B cell (primary cell): ENCODE results near the gene XPC. TPM values are rescaled to one million over a fixed set of nuclear protein-coding genes. Genes with fewer than 3 reads are reported as not detected.

Source experiments
- ATAC-seq: fragments of 200-7000 bp; cut with Tn5 transposase; one replicate; pipeline ENCODE4 v1.10.0; 2021; ENCODE audit warnings: low read depth, mild to moderate bottlenecking, moderate number of reproducible peaks, moderate library complexity
- CTCF ChIA-PET: fragments of 350-600 bp; sonication (Branson Sonifier 250); formaldehyde crosslinking; loops from one replicate; lab custom pipeline; 2021; ENCODE audit warnings: antibody characterized with exemption, inconsistent platforms; lab: Charles Lee
- POLR2A ChIA-PET: fragments of 350-600 bp; sonication (Branson Sonifier 250); formaldehyde crosslinking; loops from one replicate; lab custom pipeline; 2021; ENCODE audit warnings: antibody characterized with exemption; lab: Charles Lee
- DNase-seq: peaks from one replicate; pipeline ENCODE4 v3.0.0; 2013
- H2AFZ ChIP-seq: 2 replicates; pipeline ENCODE4 v1.6.1; 2012; ENCODE audit warnings: mild to moderate bottlenecking, low read depth, low read length; ENCODE audit not compliant: insufficient read depth, poor library complexity, severe bottlenecking
- H3K27ac ChIP-seq, 2 donors: 1 replicate in 1 of 2; 2 replicates in 1 of 2; pipeline ENCODE4 v1.5.1; 2012 to 2013; ENCODE audit warnings: low read length in 2 of 2, mild to moderate bottlenecking in 2 of 2, moderate library complexity in 1 of 2
- H3K27me3 ChIP-seq, 4 experiments: fragments of 200-600 bp in 1 of 4; sonication (generic) in 1 of 4; replicated peaks in 1 of 4; 1 replicate in 2 of 4; 2 replicates in 2 of 4; pipeline versions ENCODE4 v1.6.1 to v1.7.0; 2013 to 2016; ENCODE audit warnings: low read length in 3 of 4, mild to moderate bottlenecking in 2 of 4, mixed read lengths in 1 of 4, moderate library complexity in 1 of 4; ENCODE audit not compliant: insufficient read depth in 4 of 4, control insufficient read depth in 3 of 4; ENCODE audit errors: control extremely low read depth in 1 of 4
- H3K36me3 ChIP-seq, 2 experiments: replicated peaks in 1 of 2; 1 replicate in 1 of 2; 2 replicates in 1 of 2; pipeline versions ENCODE4 v1.6.1 to v1.7.1; 2013; ENCODE audit warnings: low read length in 1 of 2; ENCODE audit not compliant: insufficient read depth in 2 of 2, control insufficient read depth in 1 of 2; ENCODE audit errors: control extremely low read depth in 1 of 2, extremely low read depth in 1 of 2
- H3K4me1 ChIP-seq, 2 donors: fragments of 200-600 bp in 1 of 2; sonication (generic) in 1 of 2; 1 replicate in 1 of 2; 2 replicates in 1 of 2; pipeline versions ENCODE4 v1.5.1 to v1.6.1; 2013 to 2017; ENCODE audit warnings: low read length in 2 of 2; ENCODE audit not compliant: control insufficient read depth in 2 of 2, insufficient read depth in 2 of 2
- H3K4me2 ChIP-seq: replicated peaks from 2 replicates; pipeline ENCODE3; 2012; ENCODE audit warnings: mild to moderate bottlenecking, low read depth, low read length; ENCODE audit not compliant: poor library complexity, severe bottlenecking
- H3K4me3 ChIP-seq, 5 experiments: fragments of 200-600 bp in 1 of 5; sonication (generic) in 1 of 5; 1 replicate in 3 of 5; 2 replicates in 2 of 5; pipeline versions ENCODE4 v1.5.1 to v1.7.0; 2011 to 2016; ENCODE audit warnings: low read length in 4 of 5, mild to moderate bottlenecking in 4 of 5, low read depth in 2 of 5, control low read depth in 1 of 5, moderate library complexity in 1 of 5; ENCODE audit not compliant: insufficient read depth in 1 of 5; ENCODE audit errors: control extremely low read depth in 1 of 5, extremely low read depth in 1 of 5
- H3K79me2 ChIP-seq: fragments of 200-600 bp; sonication (generic); one replicate; pipeline ENCODE4 v1.6.0; 2016; ENCODE audit warnings: low read length; ENCODE audit not compliant: control insufficient read depth, insufficient read depth
- H3K9ac ChIP-seq: fragments of 200-600 bp; sonication (generic); 2 replicates; pipeline ENCODE4 v1.6.1; 2017; ENCODE audit warnings: mild to moderate bottlenecking, low read length, moderate library complexity
- H3K9me3 ChIP-seq, 3 donors: one replicate each; pipeline versions ENCODE4 v1.6.1 to v1.7.1; 2013; ENCODE audit warnings: low read length in 2 of 3; ENCODE audit not compliant: control insufficient read depth in 2 of 3, insufficient read depth in 1 of 3; ENCODE audit errors: control extremely low read depth in 1 of 3
- H4K20me1 ChIP-seq: 2 replicates; pipeline ENCODE4 v1.6.0; 2012; ENCODE audit warnings: mild to moderate bottlenecking, low read length; ENCODE audit not compliant: insufficient read depth, control insufficient read depth, poor library complexity, severe bottlenecking
- H3K27ac Mint-ChIP-seq: one replicate; pipeline ENCODE4 v1.8.0; 2021; ENCODE audit warnings: mixed read lengths
- H3K27me3 Mint-ChIP-seq: one replicate; pipeline ENCODE4 v1.8.0; 2021; ENCODE audit warnings: mixed read lengths
- H3K4me1 Mint-ChIP-seq: one replicate; pipeline ENCODE4 v1.8.0; 2021; ENCODE audit warnings: mixed read lengths
- H3K4me3 Mint-ChIP-seq: one replicate; pipeline ENCODE4 v1.8.0; 2021; ENCODE audit warnings: mixed read lengths
- H3K9me3 Mint-ChIP-seq: one replicate; pipeline ENCODE4 v1.8.0; 2022; ENCODE audit warnings: mixed read lengths; ENCODE audit not compliant: insufficient read depth
- CTCF ChIP-seq: fragments of 200-600 bp; IDR thresholded peaks from one replicate; pipeline ENCODE4 v1.8.0; 2022; ENCODE audit warnings: antibody characterized with exemption, mild to moderate bottlenecking
- EZH2 ChIP-seq: IDR thresholded peaks from 2 replicates; pipeline ENCODE4 v1.6.1; 2012; ENCODE audit warnings: borderline replicate concordance, low read depth, mild to moderate bottlenecking, moderate library complexity, low read length; ENCODE audit not compliant: insufficient read depth, poor library complexity, severe bottlenecking
- WGBS: methylation state at CpG from one replicate; pipeline ENCODE4 v1.1.5; 2013; ENCODE audit warnings: missing lambda C conversion rate; ENCODE audit not compliant: insufficient coverage; 5-methylcytosine and 5-hydroxymethylcytosine counted together
- intact Hi-C: fragments of 100-400 bp; cut with micrococcal nuclease; formaldehyde crosslinking; loops from one replicate; pipeline ENCODE4 v1.10.0; 2022
- polyA plus RNA-seq: library from polyadenylated mRNA; depleted of rRNA; stranded (reverse); fragments of >200 nt; gene quantifications from 2 replicates; pipeline ENCODE4 v1.2.3, GENCODE V29; 2012
- total RNA-seq, 2 donors: library from RNA; stranded (reverse); fragments of 120-200 nt in 1 of 2; gene quantifications; 1 replicate in 1 of 2; 2 replicates in 1 of 2; pipeline versions ENCODE4 v1.2.3 to v1.2.4, GENCODE V29; 2013 to 2022

Gene XPC
- total and polyA plus RNA-seq, 2 donors (not counting 1 experiment from before 2014, with no cell fraction given) = 22.5 to 67.6 TPM

- H2AFZ ChIP-seq = no peak overlapping the region
- DNase-seq = no peak
- TF ChIP-seq EZH2 = no peak
- no peak for TF ChIP-seq CTCF
- 98% methylated on average over 6 of the region's 9 CpGs for WGBS
- no peak overlapping the region for H3K4me2 ChIP-seq
- no peak overlapping the region for H3K4me3 ChIP-seq
- ChIA-PET POLR2A (no interaction called here), CTCF (interaction anchor here (1.4 kb wide), 1 partner anchor 8 kb away, joined by 3 read pairs; no protein-coding TSS in a partner anchor)
- Mint-ChIP-seq H3K27me3 (no peaks in the 10 kb centered on the region), H3K9me3 (no peaks in the 10 kb centered on the region), H3K4me3 (no peak overlapping the region), H3K4me1 (peaks cover 3% of the 10 kb centered on the region), H3K27ac (peak overlapping the region; percentile 24)
- no peaks in the 10 kb centered on the region for H3K9me3 ChIP-seq
- no peaks in the 10 kb centered on the region for H3K79me2 ChIP-seq
- peaks cover 1 to 57% of the 10 kb centered on the region in 2 experiments for H3K36me3 ChIP-seq
- ATAC-seq = no peak
- no peak overlapping the region for H3K9ac ChIP-seq
- peaks cover 0 to under 1% of the 10 kb centered on the region in 2 donors for H3K4me1 ChIP-seq
- H4K20me1 ChIP-seq = no peaks in the 10 kb centered on the region
- no peaks in the 10 kb centered on the region for H3K27me3 ChIP-seq
- intact Hi-C loops = no loop called here
- no peak overlapping the region for H3K27ac ChIP-seq
Observed at GRCh38 chr3:14150491-14151230, 27.7 kb downstream of the XPC start.

GRCh38 chr3:14150078-14150477, 28.3 kb downstream of the XPC start:
- Mint-ChIP-seq H3K4me1 (peaks cover 6% of the 10 kb centered on the region), H3K27me3 (no peaks in the 10 kb centered on the region), H3K9me3 (no peaks in the 10 kb centered on the region), H3K4me3 (no peak overlapping the region), H3K27ac (peak overlapping the region; percentile 32)
- POLR2A ChIA-PET = no interaction called here
- Histone ChIP-seq H3K27me3 (no peaks in the 10 kb centered on the region), H3K4me3 (no peak overlapping the region), H3K27ac (no peak overlapping the region), H4K20me1 (no peaks in the 10 kb centered on the region), H3K4me2 (no peak overlapping the region), H3K36me3 (peaks cover 1 to 61% of the 10 kb centered on the region in 2 experiments), H3K9ac (no peak overlapping the region), H3K4me1 (peaks cover 4 to 6% of the 10 kb centered on the region in 2 donors), H3K79me2 (no peaks in the 10 kb centered on the region), H3K9me3 (no peaks in the 10 kb centered on the region), H2AFZ (no peak overlapping the region)
- 97% methylated on average over 9 of the region's 9 CpGs for WGBS
- no peak for DNase-seq
- ATAC-seq = no peak
- no peak for TF ChIP-seq EZH2
- TF ChIP-seq CTCF = no peak
- CTCF ChIA-PET = interaction anchor here (1.1 kb wide), 1 partner anchor 318 kb away, joined by 3 read pairs; no protein-coding TSS in a partner anchor
- intact Hi-C loops = no loop called here
